ENCODE measurements around the gene BLOC1S6.

- TF ChIP-seq EZH2 (optimal IDR thresholded peaks at IDR 0.05; ENCODE audit: low read depth, low read length) (no peak), EZH2phosphoT487 (IDR thresholded peaks at IDR 0.05; ENCODE audit: low read length) (no peak)
- TF ChIP-seq, protein P1, sequence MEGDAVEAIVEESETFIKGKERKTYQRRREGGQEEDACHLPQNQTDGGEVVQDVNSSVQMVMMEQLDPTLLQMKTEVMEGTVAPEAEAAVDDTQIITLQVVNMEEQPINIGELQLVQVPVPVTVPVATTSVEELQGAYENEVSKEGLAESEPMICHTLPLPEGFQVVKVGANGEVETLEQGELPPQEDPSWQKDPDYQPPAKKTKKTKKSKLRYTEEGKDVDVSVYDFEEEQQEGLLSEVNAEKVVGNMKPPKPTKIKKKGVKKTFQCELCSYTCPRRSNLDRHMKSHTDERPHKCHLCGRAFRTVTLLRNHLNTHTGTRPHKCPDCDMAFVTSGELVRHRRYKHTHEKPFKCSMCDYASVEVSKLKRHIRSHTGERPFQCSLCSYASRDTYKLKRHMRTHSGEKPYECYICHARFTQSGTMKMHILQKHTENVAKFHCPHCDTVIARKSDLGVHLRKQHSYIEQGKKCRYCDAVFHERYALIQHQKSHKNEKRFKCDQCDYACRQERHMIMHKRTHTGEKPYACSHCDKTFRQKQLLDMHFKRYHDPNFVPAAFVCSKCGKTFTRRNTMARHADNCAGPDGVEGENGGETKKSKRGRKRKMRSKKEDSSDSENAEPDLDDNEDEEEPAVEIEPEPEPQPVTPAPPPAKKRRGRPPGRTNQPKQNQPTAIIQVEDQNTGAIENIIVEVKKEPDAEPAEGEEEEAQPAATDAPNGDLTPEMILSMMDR (IDR thresholded peaks at IDR 0.05; ENCODE audit: low read length), result peak; percentile 71
Measured at GRCh38 chr15:45635191-45635638, 48.0 kb downstream of the BLOC1S6 start.

Measured in MM.1S (cell line).